Spleen (tissue), 11 donors: ENCODE data around the gene PPP1R9B. TPM values are rescaled to one million over a fixed set of nuclear protein-coding genes. Genes with fewer than 3 reads are reported as not detected.

Source experiments
- DNase-seq: peaks from one replicate; pipeline ENCODE4 v3.0.0-alpha.2; 2020
- H3K27ac ChIP-seq, 8 donors: fragments of 200-600 bp; sonication (generic) in 7 of 8; 1 replicate in 4 of 8; 2 replicates in 4 of 8; pipeline versions ENCODE4 v1.5.0 to v1.8.0; 2016 to 2021; ENCODE audit warnings: inconsistent platforms in 4 of 8, mild to moderate bottlenecking in 4 of 8, moderate library complexity in 1 of 8
- H3K27me3 ChIP-seq, 7 donors: fragments of 200-600 bp; sonication (generic) in 6 of 7; replicated peaks in 1 of 7; 1 replicate in 4 of 7; 2 replicates in 3 of 7; pipeline versions ENCODE4 v1.5.0 to v1.8.0; 2016 to 2021; ENCODE audit warnings: inconsistent platforms in 3 of 7, mild to moderate bottlenecking in 1 of 7
- H3K36me3 ChIP-seq, 6 donors: fragments of 200-600 bp; sonication (generic) in 5 of 6; 1 replicate in 4 of 6; 2 replicates in 2 of 6; pipeline versions ENCODE4 v1.5.0 to v1.8.0; 2016 to 2021; ENCODE audit warnings: inconsistent platforms in 2 of 6
- H3K4me1 ChIP-seq, 6 donors: fragments of 200-600 bp; sonication (generic) in 5 of 6; 1 replicate in 3 of 6; 2 replicates in 3 of 6; pipeline versions ENCODE4 v1.5.0 to v1.8.0; 2016 to 2021; ENCODE audit warnings: inconsistent platforms in 3 of 6
- H3K4me3 ChIP-seq, 8 donors: fragments of 200-600 bp; sonication (generic) in 7 of 8; 1 replicate in 4 of 8; 2 replicates in 4 of 8; pipeline versions ENCODE4 v1.5.0 to v1.8.0; 2016 to 2021; ENCODE audit warnings: inconsistent platforms in 4 of 8, mild to moderate bottlenecking in 4 of 8, moderate library complexity in 2 of 8
- H3K9me3 ChIP-seq, 8 donors: fragments of 200-600 bp; sonication (generic) in 7 of 8; 1 replicate in 4 of 8; 2 replicates in 4 of 8; pipeline versions ENCODE4 v1.5.0 to v1.8.0; 2016 to 2021; ENCODE audit warnings: inconsistent platforms in 4 of 8
- POLR2A ChIP-seq, 3 donors: fragments of 450-650 bp; IDR thresholded peaks; one replicate each; pipeline ENCODE4 v1.5.1; 2017; ENCODE audit warnings: antibody characterized with exemption in 3 of 3, mild to moderate bottlenecking in 1 of 3
- POLR2AphosphoS5 ChIP-seq, 3 donors: sonication (generic); formaldehyde crosslinking; IDR thresholded peaks; one replicate each; pipeline ENCODE4 v1.5.1; 2017; ENCODE audit warnings: antibody characterized with exemption in 3 of 3
- WGBS, 5 donors: extraction: QIAGEN DNeasy Blood & Tissue Kit in 3 of 5; methylation state at CpG; one replicate each; pipeline versions ENCODE4 v1.1.5 to v1.1.7; 2013 to 2018; 5-methylcytosine and 5-hydroxymethylcytosine counted together
- intact Hi-C: fragments of 100-400 bp; cut with DNase I; formaldehyde crosslinking; loops from one replicate; pipeline ENCODE4 v1.15.0; 2023; ENCODE audit warnings: low total_unique reads
- polyA plus RNA-seq, 3 donors: library from polyadenylated mRNA; stranded (reverse); fragments of 200-250 nt; gene quantifications; one replicate each; pipeline ENCODE4 v1.2.1, GENCODE V29; 2013
- total RNA-seq, 7 donors: library from RNA; depleted of rRNA in 3 of 7; stranded (reverse); fragments of >200 nt in 3 of 7; fragmentation: NEBNext Ultra II Directional in 4 of 7; extraction: Animal tissue kit (Norgen Biotek cat#: 25700) in 4 of 7; gene quantifications; one replicate each; pipeline versions ENCODE4 v1.1.0 to v1.2.1, GENCODE V29; 2016 to 2021
- TF ChIP-seq, protein P1 (sequence below), 11 experiments: fragments of 200-600 bp in 7 of 11; fragments of 450-650 bp in 4 of 11; sonication (generic) in 4 of 11; IDR thresholded peaks in 8 of 11; conservative IDR thresholded peaks in 3 of 11; 1 replicate in 7 of 11; 2 replicates in 4 of 11; pipeline versions ENCODE4 v1.4.0 to v1.8.0; 2016 to 2021; ENCODE audit warnings: antibody characterized with exemption in 11 of 11, inconsistent platforms in 4 of 11, mild to moderate bottlenecking in 1 of 11
- donor health status: healthy with polysubstance abuse.
- donor health status: DM: no; HTN: no; CAD: no; lungs with moderate emphysema.
- donor health status: DM: no; HTN: no; CAD: no.
- donor health status: Bipolar disorder and iron deficiency.
- donor health status: healthy.
- donor health status: DM: no; HTN: no; CAD: no.
- donor health status: DM: yes; HTN: yes; CAD: no.

PPP1R9B gene
- total and polyA plus RNA-seq, 10 donors: 30.0 to 136 (median 86.2) TPM

DNA sequence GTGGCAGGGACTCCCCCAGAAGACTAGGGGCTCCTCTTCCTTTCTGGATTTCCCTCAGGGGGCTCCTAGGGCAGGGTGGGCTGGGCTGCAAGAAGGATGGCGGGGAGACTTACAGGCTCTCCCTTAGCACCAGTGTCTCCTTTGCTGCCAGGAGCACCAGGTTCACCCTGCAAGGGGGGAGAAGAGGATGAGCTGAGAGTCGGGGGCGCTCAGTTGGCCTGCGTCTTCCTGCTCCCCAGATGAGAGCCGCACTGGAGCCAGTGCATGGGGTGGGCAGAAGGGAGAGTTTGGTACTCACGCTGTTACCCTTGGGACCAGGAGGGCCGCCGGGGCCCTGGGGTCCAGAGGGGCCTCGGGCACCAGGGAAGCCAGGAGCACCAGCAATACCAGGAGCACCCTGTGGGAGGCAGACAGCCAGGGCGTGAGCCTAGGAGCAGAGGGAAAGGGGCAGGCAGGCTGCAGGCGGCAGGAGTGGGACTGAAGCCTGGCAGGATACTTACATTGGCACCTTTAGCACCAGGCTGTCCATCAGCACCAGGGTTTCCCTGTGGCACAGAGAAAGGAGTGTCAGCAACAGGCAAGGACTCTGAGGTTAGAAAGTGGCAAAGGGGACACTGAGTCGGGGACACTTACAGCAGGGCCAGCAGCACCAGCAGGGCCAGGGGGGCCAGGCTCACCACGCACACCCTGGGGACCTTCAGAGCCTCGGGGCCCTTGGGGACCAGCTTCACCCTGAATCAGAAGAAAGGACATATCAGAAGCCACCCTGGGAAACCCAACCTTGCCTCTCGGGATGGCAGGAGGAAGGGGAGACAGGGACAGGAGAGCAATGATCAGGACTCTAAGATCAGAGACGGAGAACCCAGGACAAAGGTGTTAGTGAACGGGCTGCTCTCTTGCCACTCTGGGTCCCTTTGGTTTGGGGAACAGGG is 44.7 kb upstream of the PPP1R9B start:
- DNase-seq: no peak
- H3K27ac ChIP-seq: no peak overlapping the region
- TF ChIP-seq POLR2A (IDR thresholded peaks at IDR 0.05) (no peak), POLR2AphosphoS5 (IDR thresholded peaks at IDR 0.05) (no peak)
- TF ChIP-seq, protein P1, sequence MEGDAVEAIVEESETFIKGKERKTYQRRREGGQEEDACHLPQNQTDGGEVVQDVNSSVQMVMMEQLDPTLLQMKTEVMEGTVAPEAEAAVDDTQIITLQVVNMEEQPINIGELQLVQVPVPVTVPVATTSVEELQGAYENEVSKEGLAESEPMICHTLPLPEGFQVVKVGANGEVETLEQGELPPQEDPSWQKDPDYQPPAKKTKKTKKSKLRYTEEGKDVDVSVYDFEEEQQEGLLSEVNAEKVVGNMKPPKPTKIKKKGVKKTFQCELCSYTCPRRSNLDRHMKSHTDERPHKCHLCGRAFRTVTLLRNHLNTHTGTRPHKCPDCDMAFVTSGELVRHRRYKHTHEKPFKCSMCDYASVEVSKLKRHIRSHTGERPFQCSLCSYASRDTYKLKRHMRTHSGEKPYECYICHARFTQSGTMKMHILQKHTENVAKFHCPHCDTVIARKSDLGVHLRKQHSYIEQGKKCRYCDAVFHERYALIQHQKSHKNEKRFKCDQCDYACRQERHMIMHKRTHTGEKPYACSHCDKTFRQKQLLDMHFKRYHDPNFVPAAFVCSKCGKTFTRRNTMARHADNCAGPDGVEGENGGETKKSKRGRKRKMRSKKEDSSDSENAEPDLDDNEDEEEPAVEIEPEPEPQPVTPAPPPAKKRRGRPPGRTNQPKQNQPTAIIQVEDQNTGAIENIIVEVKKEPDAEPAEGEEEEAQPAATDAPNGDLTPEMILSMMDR (IDR thresholded peaks at IDR 0.05 in 8 of 11, conservative IDR thresholded peaks at IDR 0.05 in 3 of 11): no peak

DNA sequence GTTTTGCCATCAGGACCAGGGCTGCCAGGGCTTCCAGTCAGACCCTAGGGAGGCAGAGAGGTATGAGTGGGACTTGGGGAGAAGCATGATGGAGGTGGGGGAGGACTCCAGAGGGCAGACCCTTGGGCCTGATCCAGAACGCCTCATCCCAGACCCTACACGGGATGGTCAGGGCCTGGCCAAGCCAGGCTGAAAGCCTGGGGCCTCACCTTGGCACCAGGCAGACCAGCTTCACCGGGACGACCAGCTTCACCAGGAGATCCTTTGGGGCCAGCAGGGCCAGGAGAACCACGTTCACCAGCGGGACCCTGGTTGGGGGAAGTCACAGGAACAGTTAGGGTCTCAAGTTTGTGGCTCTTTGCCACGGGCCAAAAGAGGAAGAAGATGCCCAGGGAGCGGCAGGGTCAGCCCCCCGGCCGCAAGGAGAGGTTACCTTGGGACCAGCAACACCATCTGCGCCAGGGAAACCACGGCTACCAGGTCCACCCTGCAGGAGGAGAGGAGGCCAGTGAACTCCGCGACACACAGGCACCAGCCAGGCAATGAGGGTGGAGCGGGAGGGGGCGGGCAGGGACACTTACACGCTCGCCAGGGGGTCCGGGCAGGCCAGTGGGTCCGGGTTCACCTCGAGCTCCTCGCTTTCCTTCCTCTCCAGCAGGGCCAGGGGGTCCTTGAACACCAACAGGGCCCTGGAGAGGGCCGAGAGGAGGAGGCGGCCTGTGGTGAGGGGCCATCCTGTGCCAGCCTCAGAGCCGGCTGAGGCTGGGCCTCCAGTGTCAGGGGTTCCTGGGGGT is 43.9 kb upstream of the PPP1R9B start:
- Histone ChIP-seq H3K9me3 (no peaks in the 10 kb centered on the region), H3K4me3 (no peak overlapping the region), H3K27me3 (peaks cover 0 to 20% (median 4%) of the 10 kb centered on the region in 7 donors), H3K36me3 (peaks cover 0 to 88% (median 2%) of the 10 kb centered on the region in 6 donors), H3K4me1 (peaks cover 0 to 28% (median 7%) of the 10 kb centered on the region in 6 donors), H3K27ac (no peak overlapping the region)
- TF ChIP-seq, protein P1 (IDR thresholded peaks at IDR 0.05 in 8 of 11, conservative IDR thresholded peaks at IDR 0.05 in 3 of 11): no peak
- TF ChIP-seq POLR2A (IDR thresholded peaks at IDR 0.05) (no peak), POLR2AphosphoS5 (IDR thresholded peaks at IDR 0.05) (no peak)
- DNase-seq: no peak
- 63 to 75% (median 71%) methylated on average over 16 to 25 of the region's 25 CpGs for WGBS, 5 donors
- intact Hi-C loops: no loop called here

More for the DNA sequence above, 44.7 kb upstream of the PPP1R9B start:
- Histone ChIP-seq H3K4me1 (peaks cover 0 to 37% (median 14%) of the 10 kb centered on the region in 6 donors), H3K4me3 (no peak overlapping the region), H3K36me3 (peaks cover 0 to 79% (median 2%) of the 10 kb centered on the region in 6 donors), H3K9me3 (no peaks in the 10 kb centered on the region), H3K27me3 (peaks cover 0 to 29% (median 12%) of the 10 kb centered on the region in 7 donors)
- intact Hi-C loops: no loop called here
- WGBS, 5 donors: 78 to 87% (median 85%) methylated on average over 13 to 17 of the region's 17 CpGs

DNA sequence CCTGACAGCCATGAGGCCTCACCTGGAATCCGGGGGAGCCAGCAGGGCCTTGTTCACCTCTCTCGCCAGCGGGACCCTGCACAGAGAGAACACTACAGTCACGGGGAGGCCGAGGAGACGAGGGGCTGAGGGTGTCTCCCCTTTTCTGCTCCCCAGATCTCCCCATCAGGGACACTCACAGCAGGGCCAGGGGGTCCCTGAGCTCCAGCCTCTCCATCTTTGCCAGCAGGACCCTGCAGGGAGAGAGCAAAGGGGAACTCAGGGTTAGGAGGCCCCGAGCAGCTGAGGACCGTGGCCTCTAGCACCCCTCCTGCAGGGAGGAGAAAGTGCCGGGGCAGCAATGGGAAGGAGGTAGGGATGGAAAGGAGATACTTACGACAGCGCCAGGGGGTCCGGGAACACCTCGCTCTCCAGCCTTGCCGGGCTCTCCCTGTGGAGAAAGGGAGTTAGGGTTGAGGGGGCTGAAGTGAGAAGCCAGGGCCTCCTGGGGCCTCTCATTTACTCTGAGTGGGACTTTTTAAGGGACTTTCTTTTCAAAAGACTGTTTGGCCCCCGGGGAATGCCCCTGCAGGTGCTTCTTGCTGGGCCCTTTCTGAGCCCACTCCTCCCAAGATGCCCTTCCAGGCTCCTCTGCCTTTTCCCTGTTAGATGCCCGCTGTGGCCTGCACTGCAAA is 42.3 kb upstream of the PPP1R9B start:
- no peaks in the 10 kb centered on the region for H3K9me3 ChIP-seq
- intact Hi-C loops: no loop called here
- DNase-seq: no peak
- H3K4me3 ChIP-seq: no peak overlapping the region
- peaks cover 0 to 10% (median 0%) of the 10 kb centered on the region in 7 donors for H3K27me3 ChIP-seq
- peaks cover 0 to 12% (median 0%) of the 10 kb centered on the region in 6 donors for H3K4me1 ChIP-seq
- H3K27ac ChIP-seq: no peak overlapping the region
- WGBS, 5 donors: 70 to 83% (median 80%) methylated on average over 16 of the region's 16 CpGs
- TF ChIP-seq POLR2A (IDR thresholded peaks at IDR 0.05) (no peak), POLR2AphosphoS5 (IDR thresholded peaks at IDR 0.05) (no peak)
- TF ChIP-seq, protein P1 (IDR thresholded peaks at IDR 0.05 in 8 of 11, conservative IDR thresholded peaks at IDR 0.05 in 3 of 11): no peak
- peaks cover 0 to 97% (median 2%) of the 10 kb centered on the region in 6 donors for H3K36me3 ChIP-seq
